H1 (cell line): ENCODE data around the gene SRPK3.

ENCODE experiments used
- CHD2 ChIP-seq: IDR thresholded peaks from 2 replicates; pipeline ENCODE4 v1.6.1; 2012; ENCODE audit warnings: low read length, improper control_type of control experiment
- EP300 ChIP-seq, 2 experiments: IDR thresholded peaks; 1 replicate in 1 of 2; 2 replicates in 1 of 2; pipeline ENCODE4 v1.6.1; 2011 to 2012; ENCODE audit warnings: low read depth in 2 of 2, low read length in 2 of 2, mild to moderate bottlenecking in 2 of 2, borderline replicate concordance in 1 of 2, inconsistent platforms in 1 of 2, moderate library complexity in 1 of 2
- FOSL1 ChIP-seq: IDR thresholded peaks from 2 replicates; pipeline ENCODE4 v1.6.1; 2011; ENCODE audit warnings: mild to moderate bottlenecking, low read depth, low read length, moderate library complexity; ENCODE audit not compliant: insufficient read depth
- HDAC2 ChIP-seq, 2 experiments: fragments of 300-600 bp in 1 of 2; sonication (generic) in 1 of 2; IDR thresholded peaks; 2 replicates each; pipeline ENCODE4 v1.6.1; 2011 to 2012; ENCODE audit warnings: low read depth in 2 of 2, low read length in 2 of 2, mild to moderate bottlenecking in 2 of 2, moderate library complexity in 2 of 2, borderline replicate concordance in 1 of 2, inconsistent platforms in 1 of 2
- SIN3A ChIP-seq, 2 experiments: IDR thresholded peaks in 1 of 2; conservative IDR thresholded peaks in 1 of 2; 2 replicates each; pipeline ENCODE4 v1.6.1; 2011 to 2012; ENCODE audit warnings: low read length in 2 of 2, improper control_type of control experiment in 1 of 2, low read depth in 1 of 2, mild to moderate bottlenecking in 1 of 2
- TF ChIP-seq, protein P1 (sequence below), 3 experiments: IDR thresholded peaks; 1 replicate in 2 of 3; 2 replicates in 1 of 3; pipeline versions ENCODE4 v1.5.1 to v1.6.1; 2011; ENCODE audit warnings: low read length in 3 of 3, mild to moderate bottlenecking in 3 of 3, inconsistent platforms in 2 of 3, low read depth in 1 of 3, moderate library complexity in 1 of 3; ENCODE audit not compliant: insufficient read depth in 1 of 3; ENCODE audit errors: control extremely low read depth in 1 of 3
- TF ChIP-seq, protein P2 (sequence below): IDR thresholded peaks from 2 replicates; pipeline ENCODE4 v1.6.1; 2012; ENCODE audit warnings: low read length, inconsistent platforms

DNA sequence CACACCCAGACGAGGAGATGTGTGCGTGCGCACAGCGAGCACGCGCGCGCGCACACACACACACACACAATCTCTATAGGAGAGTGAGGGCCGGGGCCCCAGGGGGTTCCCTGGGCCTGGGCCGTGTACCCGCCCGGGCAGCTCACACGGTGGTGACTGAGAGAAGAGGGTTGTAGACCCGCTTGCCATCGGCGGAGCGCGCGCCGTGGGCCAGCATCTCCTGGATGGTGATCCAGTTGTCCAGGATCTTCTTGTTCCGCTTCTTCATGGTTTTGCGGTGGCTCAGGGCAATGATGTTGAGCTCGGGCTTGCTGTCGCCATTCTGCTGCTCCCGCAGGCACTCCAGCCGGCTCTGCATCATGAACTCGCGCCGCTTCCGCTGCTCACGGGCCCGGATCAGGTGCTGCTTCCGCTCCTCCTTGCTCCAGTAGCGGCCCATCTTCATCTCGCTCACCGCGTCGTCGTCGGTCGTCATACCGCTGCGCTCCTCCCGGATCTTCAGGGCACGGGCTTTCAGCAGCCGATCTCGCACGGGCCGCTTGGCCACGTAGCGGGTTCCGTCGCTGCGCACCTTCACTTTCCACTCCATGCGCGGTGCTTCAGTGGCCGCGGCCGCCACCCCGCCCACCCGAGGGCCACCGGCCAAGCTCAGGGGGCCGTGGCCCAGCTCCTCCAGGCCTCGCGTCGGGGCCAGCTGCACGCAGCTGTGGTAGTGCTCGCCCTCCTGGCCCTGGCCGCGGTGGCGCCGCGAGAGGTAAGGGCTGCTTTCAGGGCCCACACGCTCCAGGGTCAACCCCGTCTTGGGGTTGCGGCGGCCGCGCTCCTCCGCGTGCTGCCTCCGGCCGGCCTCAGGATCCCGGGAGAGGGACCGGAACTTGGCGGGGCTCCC, 22.6 kb downstream of the SRPK3 start:
- TF ChIP-seq EP300 (IDR thresholded peaks at IDR 0.05; ENCODE audit: borderline replicate concordance in 1 of 2, low read depth in 2 of 2, low read length in 2 of 2) = no peak
- TF ChIP-seq, protein P1, sequence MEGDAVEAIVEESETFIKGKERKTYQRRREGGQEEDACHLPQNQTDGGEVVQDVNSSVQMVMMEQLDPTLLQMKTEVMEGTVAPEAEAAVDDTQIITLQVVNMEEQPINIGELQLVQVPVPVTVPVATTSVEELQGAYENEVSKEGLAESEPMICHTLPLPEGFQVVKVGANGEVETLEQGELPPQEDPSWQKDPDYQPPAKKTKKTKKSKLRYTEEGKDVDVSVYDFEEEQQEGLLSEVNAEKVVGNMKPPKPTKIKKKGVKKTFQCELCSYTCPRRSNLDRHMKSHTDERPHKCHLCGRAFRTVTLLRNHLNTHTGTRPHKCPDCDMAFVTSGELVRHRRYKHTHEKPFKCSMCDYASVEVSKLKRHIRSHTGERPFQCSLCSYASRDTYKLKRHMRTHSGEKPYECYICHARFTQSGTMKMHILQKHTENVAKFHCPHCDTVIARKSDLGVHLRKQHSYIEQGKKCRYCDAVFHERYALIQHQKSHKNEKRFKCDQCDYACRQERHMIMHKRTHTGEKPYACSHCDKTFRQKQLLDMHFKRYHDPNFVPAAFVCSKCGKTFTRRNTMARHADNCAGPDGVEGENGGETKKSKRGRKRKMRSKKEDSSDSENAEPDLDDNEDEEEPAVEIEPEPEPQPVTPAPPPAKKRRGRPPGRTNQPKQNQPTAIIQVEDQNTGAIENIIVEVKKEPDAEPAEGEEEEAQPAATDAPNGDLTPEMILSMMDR (IDR thresholded peaks at IDR 0.05; ENCODE audit: control extremely low read depth in 1 of 3, insufficient read depth in 1 of 3, low read depth in 1 of 3, low read length in 3 of 3) = no peak
- TF ChIP-seq, protein P2, sequence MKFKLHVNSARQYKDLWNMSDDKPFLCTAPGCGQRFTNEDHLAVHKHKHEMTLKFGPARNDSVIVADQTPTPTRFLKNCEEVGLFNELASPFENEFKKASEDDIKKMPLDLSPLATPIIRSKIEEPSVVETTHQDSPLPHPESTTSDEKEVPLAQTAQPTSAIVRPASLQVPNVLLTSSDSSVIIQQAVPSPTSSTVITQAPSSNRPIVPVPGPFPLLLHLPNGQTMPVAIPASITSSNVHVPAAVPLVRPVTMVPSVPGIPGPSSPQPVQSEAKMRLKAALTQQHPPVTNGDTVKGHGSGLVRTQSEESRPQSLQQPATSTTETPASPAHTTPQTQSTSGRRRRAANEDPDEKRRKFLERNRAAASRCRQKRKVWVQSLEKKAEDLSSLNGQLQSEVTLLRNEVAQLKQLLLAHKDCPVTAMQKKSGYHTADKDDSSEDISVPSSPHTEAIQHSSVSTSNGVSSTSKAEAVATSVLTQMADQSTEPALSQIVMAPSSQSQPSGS = no peak
- no peak for TF ChIP-seq FOSL1
- no peak for TF ChIP-seq SIN3A (conservative IDR thresholded peaks at IDR 0.05 in 1 of 2, IDR thresholded peaks at IDR 0.05 in 1 of 2; ENCODE audit: low read depth in 1 of 2, low read length in 2 of 2)
- no peak for TF ChIP-seq HDAC2 (IDR thresholded peaks at IDR 0.05; ENCODE audit: borderline replicate concordance in 1 of 2, low read depth in 2 of 2, low read length in 2 of 2)
- no peak for TF ChIP-seq CHD2
